SU-DHL-6 (cell line): ENCODE data around the gene CRTC2.

Source experiments
- EZH2phosphoT487 ChIP-seq: fragments of 200-600 bp; sonication (generic), shearing (Covaris generic); conservative IDR thresholded peaks from 2 replicates; pipeline ENCODE4 v1.6.1; 2018; ENCODE audit warnings: mild to moderate bottlenecking, antibody characterized with exemption, low read length, moderate library complexity, mixed read lengths
- TF ChIP-seq, protein P1 (sequence below): fragments of 200-600 bp; sonication (generic); IDR thresholded peaks from one replicate; pipeline ENCODE4 v1.5.1; 2017; ENCODE audit warnings: antibody characterized with exemption, mild to moderate bottlenecking, low read length, moderate library complexity; ENCODE audit not compliant: insufficient read depth, poor library complexity, severe bottlenecking

GRCh38 chr1:153921080-153921802, 37.2 kb downstream of the CRTC2 start:
- TF ChIP-seq, protein P1, sequence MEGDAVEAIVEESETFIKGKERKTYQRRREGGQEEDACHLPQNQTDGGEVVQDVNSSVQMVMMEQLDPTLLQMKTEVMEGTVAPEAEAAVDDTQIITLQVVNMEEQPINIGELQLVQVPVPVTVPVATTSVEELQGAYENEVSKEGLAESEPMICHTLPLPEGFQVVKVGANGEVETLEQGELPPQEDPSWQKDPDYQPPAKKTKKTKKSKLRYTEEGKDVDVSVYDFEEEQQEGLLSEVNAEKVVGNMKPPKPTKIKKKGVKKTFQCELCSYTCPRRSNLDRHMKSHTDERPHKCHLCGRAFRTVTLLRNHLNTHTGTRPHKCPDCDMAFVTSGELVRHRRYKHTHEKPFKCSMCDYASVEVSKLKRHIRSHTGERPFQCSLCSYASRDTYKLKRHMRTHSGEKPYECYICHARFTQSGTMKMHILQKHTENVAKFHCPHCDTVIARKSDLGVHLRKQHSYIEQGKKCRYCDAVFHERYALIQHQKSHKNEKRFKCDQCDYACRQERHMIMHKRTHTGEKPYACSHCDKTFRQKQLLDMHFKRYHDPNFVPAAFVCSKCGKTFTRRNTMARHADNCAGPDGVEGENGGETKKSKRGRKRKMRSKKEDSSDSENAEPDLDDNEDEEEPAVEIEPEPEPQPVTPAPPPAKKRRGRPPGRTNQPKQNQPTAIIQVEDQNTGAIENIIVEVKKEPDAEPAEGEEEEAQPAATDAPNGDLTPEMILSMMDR: no peak
- TF ChIP-seq EZH2phosphoT487: no peak
